Trophoblast cell (in vitro differentiated cells and primary cell): ENCODE results near the gene POU2F2.

Experiments
- DNase-seq, 2 donors: peaks; one replicate each; pipeline ENCODE4 v3.0.0-alpha.2; 2016
- H2AFZ ChIP-seq: 2 replicates; pipeline ENCODE4 v1.6.1; 2013; ENCODE audit warnings: low read length, moderate library complexity, mild to moderate bottlenecking; ENCODE audit not compliant: insufficient read depth, poor library complexity
- H2AK5ac ChIP-seq: 2 replicates; pipeline ENCODE4 v1.6.1; 2013; ENCODE audit warnings: mild to moderate bottlenecking, low read length
- H2BK120ac ChIP-seq: 2 replicates; pipeline ENCODE4 v1.6.1; 2013; ENCODE audit warnings: low read length, mild to moderate bottlenecking, moderate library complexity; ENCODE audit not compliant: insufficient read depth, poor library complexity
- H2BK12ac ChIP-seq: 2 replicates; pipeline ENCODE4 v1.6.1; 2013; ENCODE audit warnings: mild to moderate bottlenecking, low read length, moderate library complexity
- H2BK5ac ChIP-seq: 2 replicates; pipeline ENCODE4 v1.6.1; 2013; ENCODE audit warnings: low read length, low read depth, moderate library complexity, mild to moderate bottlenecking; ENCODE audit not compliant: poor library complexity
- H3K14ac ChIP-seq: 2 replicates; pipeline ENCODE4 v1.6.1; 2013; ENCODE audit warnings: mild to moderate bottlenecking, low read length
- H3K18ac ChIP-seq: 2 replicates; pipeline ENCODE4 v1.6.1; 2013; ENCODE audit warnings: mild to moderate bottlenecking, low read length
- H3K23ac ChIP-seq: 2 replicates; pipeline ENCODE4 v1.6.1; 2013; ENCODE audit warnings: low read length
- H3K27ac ChIP-seq: 2 replicates; pipeline ENCODE4 v1.5.1; 2013; ENCODE audit warnings: low read depth, mild to moderate bottlenecking, inconsistent platforms, low read length, moderate library complexity
- H3K27me3 ChIP-seq: 2 replicates; pipeline ENCODE4 v1.6.1; 2013; ENCODE audit warnings: inconsistent platforms, mild to moderate bottlenecking, low read length, moderate library complexity; ENCODE audit not compliant: insufficient read depth
- H3K36me3 ChIP-seq, 2 experiments: 1 replicate in 1 of 2; 2 replicates in 1 of 2; pipeline ENCODE4 v1.6.1; 2013; ENCODE audit warnings: low read length in 2 of 2, mild to moderate bottlenecking in 2 of 2, moderate library complexity in 1 of 2; ENCODE audit not compliant: insufficient read depth in 2 of 2, control insufficient read depth in 1 of 2
- H3K4ac ChIP-seq: 2 replicates; pipeline ENCODE4 v1.6.1; 2013; ENCODE audit warnings: low read depth, mild to moderate bottlenecking, low read length, moderate library complexity
- H3K4me1 ChIP-seq, 2 experiments: 1 replicate in 1 of 2; 2 replicates in 1 of 2; pipeline ENCODE4 v1.6.1; 2013; ENCODE audit warnings: low read length in 2 of 2, mild to moderate bottlenecking in 2 of 2, moderate library complexity in 1 of 2; ENCODE audit not compliant: insufficient read depth in 2 of 2, control insufficient read depth in 1 of 2
- H3K4me2 ChIP-seq: 2 replicates; pipeline ENCODE4 v1.6.1; 2013; ENCODE audit warnings: inconsistent platforms, mild to moderate bottlenecking, low read length, moderate library complexity
- H3K4me3 ChIP-seq: 2 replicates; pipeline ENCODE4 v1.5.1; 2013; ENCODE audit warnings: mild to moderate bottlenecking, low read depth, low read length, inconsistent platforms
- H3K79me1 ChIP-seq: one replicate; pipeline ENCODE4 v1.6.1; 2013; ENCODE audit warnings: low read length
- H3K79me2 ChIP-seq: 2 replicates; pipeline ENCODE4 v1.6.1; 2013; ENCODE audit warnings: low read length, mild to moderate bottlenecking; ENCODE audit not compliant: control insufficient read depth, insufficient read depth, poor library complexity
- H3K9ac ChIP-seq: 2 replicates; pipeline ENCODE4 v1.6.1; 2013; ENCODE audit warnings: mild to moderate bottlenecking, low read length
- H3K9me3 ChIP-seq: 2 replicates; pipeline ENCODE4 v1.6.1; 2013; ENCODE audit warnings: low read depth, mild to moderate bottlenecking, control low read depth, inconsistent platforms, low read length; ENCODE audit not compliant: insufficient read depth
- H4K12ac ChIP-seq: 2 replicates; pipeline ENCODE4 v1.6.1; 2013; ENCODE audit warnings: low read depth, mild to moderate bottlenecking, low read length, moderate library complexity
- H4K8ac ChIP-seq: 2 replicates; pipeline ENCODE4 v1.6.1; 2013; ENCODE audit warnings: low read depth, mild to moderate bottlenecking, low read length, moderate library complexity
- H4K91ac ChIP-seq: one replicate; pipeline ENCODE4 v1.6.1; 2013; ENCODE audit warnings: low read depth, mild to moderate bottlenecking, low read length, moderate library complexity
- WGBS: extraction: QIAGEN DNeasy Blood & Tissue Kit; methylation state at CpG from one replicate; pipeline ENCODE4 v1.1.7; 2013; ENCODE audit warnings: missing lambda C conversion rate; ENCODE audit not compliant: insufficient read length, insufficient coverage; ENCODE audit errors: extremely low coverage; 5-methylcytosine and 5-hydroxymethylcytosine counted together

Gene POU2F2

GRCh38 chr19:42168206-42168605, 36.0 kb upstream of the POU2F2 start:
- Histone ChIP-seq H3K9me3 (peaks cover 2% of the 10 kb centered on the region), H4K8ac (no peak overlapping the region), H3K23ac (no peak overlapping the region), H2AK5ac (no peak overlapping the region), H3K79me1 (no peaks in the 10 kb centered on the region), H3K9ac (no peak overlapping the region), H3K4me2 (no peak overlapping the region), H3K4me1 (no peaks in the 10 kb centered on the region), H4K91ac (no peak overlapping the region), H4K12ac (no peak overlapping the region), H3K4me3 (no peak overlapping the region), H3K4ac (no peak overlapping the region), H2AFZ (no peak overlapping the region), H2BK120ac (no peak overlapping the region), H3K36me3 (no peaks in the 10 kb centered on the region), H2BK5ac (no peak overlapping the region), H2BK12ac (no peak overlapping the region), H3K14ac (no peak overlapping the region), H3K18ac (no peak overlapping the region), H3K27me3 (no peaks in the 10 kb centered on the region), H3K79me2 (no peaks in the 10 kb centered on the region), H3K27ac (no peak overlapping the region)
- WGBS, result no CpG with 5 or more reads among the region's 3 CpGs
- DNase-seq, result no peak

- no peak overlapping the region for H3K4me2 ChIP-seq
- H2BK120ac ChIP-seq, result no peak overlapping the region
- no peak overlapping the region for H3K4me3 ChIP-seq
- H3K9ac ChIP-seq, result no peak overlapping the region
- H2BK5ac ChIP-seq, result no peak overlapping the region
- no peak overlapping the region for H4K91ac ChIP-seq
- no peaks in the 10 kb centered on the region for H3K79me2 ChIP-seq
- no peak overlapping the region for H3K18ac ChIP-seq
- H3K4me1 ChIP-seq, result no peaks in the 10 kb centered on the region
- WGBS, result 100% methylated on average over 1 of the region's 7 CpGs
- no peak overlapping the region for H4K12ac ChIP-seq
- no peak overlapping the region for H4K8ac ChIP-seq
- H3K79me1 ChIP-seq, result no peaks in the 10 kb centered on the region
- no peak overlapping the region for H2AK5ac ChIP-seq
- DNase-seq, result no peak
- H2BK12ac ChIP-seq, result no peak overlapping the region
- H3K23ac ChIP-seq, result no peak overlapping the region
- H3K14ac ChIP-seq, result no peak overlapping the region
- no peaks in the 10 kb centered on the region for H3K36me3 ChIP-seq
- H3K4ac ChIP-seq, result no peak overlapping the region
- H2AFZ ChIP-seq, result no peak overlapping the region
- H3K9me3 ChIP-seq, result peaks cover 2% of the 10 kb centered on the region
- H3K27ac ChIP-seq, result no peak overlapping the region
- H3K27me3 ChIP-seq, result no peaks in the 10 kb centered on the region
These were observed 34.1 kb upstream of the POU2F2 start for GRCh38 chr19:42166316-42166715.

DNA sequence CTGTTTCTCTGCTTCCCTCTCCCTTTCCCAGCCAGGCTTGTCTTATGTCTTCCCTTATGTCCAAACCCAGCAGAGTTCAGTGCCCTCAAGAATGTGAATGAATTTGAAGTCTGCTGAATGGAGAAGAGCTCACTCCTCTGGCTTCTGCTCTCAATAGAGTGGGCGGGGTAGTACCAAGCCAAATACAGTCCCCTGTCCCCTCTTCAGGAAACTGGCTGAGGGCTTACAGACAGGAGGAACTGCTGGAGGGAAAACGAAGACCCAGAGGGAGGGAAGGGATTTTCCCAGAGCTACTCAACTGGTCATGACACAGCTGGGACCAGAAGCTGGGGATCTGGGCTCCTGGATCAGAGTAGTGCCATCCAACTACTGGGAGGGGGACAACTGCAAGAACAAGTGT, 32.9 kb upstream of the POU2F2 start:
- Histone ChIP-seq H3K27ac (no peak overlapping the region), H2AK5ac (no peak overlapping the region), H3K4me2 (no peak overlapping the region), H3K14ac (no peak overlapping the region), H3K23ac (no peak overlapping the region), H2BK12ac (no peak overlapping the region), H2AFZ (no peak overlapping the region), H3K27me3 (no peaks in the 10 kb centered on the region), H3K4me3 (no peak overlapping the region), H4K12ac (no peak overlapping the region), H4K8ac (no peak overlapping the region), H3K79me1 (no peaks in the 10 kb centered on the region), H3K4me1 (no peaks in the 10 kb centered on the region), H4K91ac (no peak overlapping the region), H3K9me3 (peaks cover 2% of the 10 kb centered on the region), H3K4ac (no peak overlapping the region), H2BK120ac (no peak overlapping the region), H2BK5ac (no peak overlapping the region), H3K79me2 (no peaks in the 10 kb centered on the region), H3K18ac (no peak overlapping the region), H3K9ac (no peak overlapping the region), H3K36me3 (no peaks in the 10 kb centered on the region)
- DNase-seq, result no peak
- WGBS, result no CpG with 5 or more reads among the region's 2 CpGs

DNA sequence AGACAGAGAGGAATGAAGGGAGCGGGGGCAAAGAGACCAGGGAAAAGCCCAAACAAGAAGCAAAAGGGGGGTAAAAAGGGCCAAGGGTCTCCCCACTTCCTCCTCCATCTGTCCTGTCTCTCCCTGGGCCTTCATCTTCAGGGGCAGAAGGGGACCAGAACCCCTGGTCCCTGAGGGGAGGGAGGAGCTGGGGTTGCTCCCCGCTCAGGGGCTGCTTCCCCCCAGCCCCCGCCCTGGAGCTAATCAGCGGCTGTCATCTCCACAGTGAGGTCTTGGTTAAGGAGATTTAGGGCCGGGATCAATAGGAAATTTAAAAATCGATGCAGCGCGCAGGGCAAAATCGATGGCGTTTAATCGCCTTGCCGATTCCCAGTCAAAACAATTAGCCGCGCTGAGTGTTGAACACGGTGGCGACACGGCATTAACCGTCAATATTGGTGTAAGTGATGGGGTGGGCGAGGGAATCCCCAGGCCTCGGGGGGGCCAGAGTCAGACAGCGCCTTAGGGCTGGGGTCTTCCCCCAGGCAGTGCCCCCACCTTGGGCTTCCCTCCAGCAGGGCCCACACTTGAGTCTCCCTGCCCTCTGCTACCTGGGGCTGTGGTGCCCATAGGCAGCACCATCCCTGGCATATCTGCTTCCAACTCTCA, 29.5 kb upstream of the POU2F2 start:
- Histone ChIP-seq H2AFZ (no peak overlapping the region), H3K4me3 (no peak overlapping the region), H3K9ac (no peak overlapping the region), H3K4ac (no peak overlapping the region), H2BK12ac (no peak overlapping the region), H4K91ac (no peak overlapping the region), H3K23ac (no peak overlapping the region), H2AK5ac (no peak overlapping the region), H3K4me1 (no peaks in the 10 kb centered on the region), H2BK5ac (no peak overlapping the region), H3K4me2 (no peak overlapping the region), H2BK120ac (no peak overlapping the region), H3K9me3 (no peaks in the 10 kb centered on the region), H3K14ac (no peak overlapping the region), H4K12ac (no peak overlapping the region), H3K27ac (no peak overlapping the region), H3K18ac (no peak overlapping the region), H3K79me2 (no peaks in the 10 kb centered on the region), H3K79me1 (no peaks in the 10 kb centered on the region), H3K36me3 (no peaks in the 10 kb centered on the region), H3K27me3 (no peaks in the 10 kb centered on the region), H4K8ac (no peak overlapping the region)
- DNase-seq, result no peak
- WGBS, result no CpG with 5 or more reads among the region's 21 CpGs
